GM12878 (cell line): Measurements from ENCODE around the gene LAD1. TPM values are rescaled to one million over a fixed set of nuclear protein-coding genes. Genes with fewer than 3 reads are reported as not detected.

Experiments used
- GATAD2B ChIP-seq: fragments of 450-650 bp; conservative IDR thresholded peaks from 2 replicates; pipeline ENCODE4 v1.6.1; 2017; ENCODE audit warnings: low read depth, mild to moderate bottlenecking, moderate library complexity
- HCFC1 ChIP-seq: fragments of 150-350 bp; IDR thresholded peaks from 2 replicates; pipeline ENCODE4 v1.6.1; 2014; ENCODE audit warnings: low read length
- IRF4 ChIP-seq: IDR thresholded peaks from 2 replicates; pipeline ENCODE4 v1.6.1; 2011; ENCODE audit warnings: low read depth, low read length
- JUND ChIP-seq: IDR thresholded peaks from 2 replicates; pipeline ENCODE4 v1.6.1; 2012; ENCODE audit warnings: low read depth, mild to moderate bottlenecking, low read length, improper control_type of control experiment, moderate library complexity
- KDM1A ChIP-seq: fragments of 200-600 bp; sonication (generic); IDR thresholded peaks from 2 replicates; pipeline ENCODE4 v1.6.1; 2016; ENCODE audit warnings: borderline replicate concordance
- MYB ChIP-seq: fragments of 150-350 bp; IDR thresholded peaks from 2 replicates; pipeline ENCODE4 v1.6.1; 2014; ENCODE audit warnings: mild to moderate bottlenecking, low read depth, low read length, borderline replicate concordance
- PML ChIP-seq: IDR thresholded peaks from 2 replicates; pipeline ENCODE4 v1.6.1; 2012; ENCODE audit warnings: low read length, inconsistent platforms
- SMARCA5 ChIP-seq: fragments of 450-650 bp; IDR thresholded peaks from 2 replicates; pipeline ENCODE4 v1.6.1; 2017; ENCODE audit warnings: mild to moderate bottlenecking
- polyA plus RNA-seq, 11 experiments: library from polyadenylated mRNA; depleted of rRNA in 4 of 11; unstranded in 6 of 11; stranded (reverse) in 5 of 11; fragments of >200 nt; fragmentation: Nextera tagmentation in 4 of 11; fragmentation: Illumina TruSeq in 1 of 11; extraction: Ambion mirVana in 4 of 11; extraction: Trizol in 1 of 11; gene quantifications; 1 replicate in 1 of 11; 2 replicates in 10 of 11; pipeline versions ENCODE4 v1.2.1 to v1.2.3, GENCODE V29; 2011 to 2016; ENCODE audit warnings: inconsistent platforms in 2 of 11, missing spikeins in 2 of 11, low read depth in 1 of 11
- total RNA-seq, 4 experiments: library from RNA; depleted of rRNA in 3 of 4; stranded (reverse); fragments of >200 nt in 3 of 4; fragmentation: Illumina TruSeq in 1 of 4; extraction: Trizol in 1 of 4; gene quantifications; 2 replicates each; pipeline versions ENCODE4 v1.2.1 to v1.2.3, GENCODE V29; 2013 to 2021
- TF ChIP-seq, protein P1 (sequence below): IDR thresholded peaks from 2 replicates; pipeline ENCODE4 v1.6.1; 2011; ENCODE audit warnings: low read depth, mild to moderate bottlenecking, low read length, moderate library complexity, borderline replicate concordance; ENCODE audit errors: extremely low read depth
- TF ChIP-seq, protein P2 (sequence below): fragments of 450-650 bp; IDR thresholded peaks from 2 replicates; pipeline ENCODE4 v1.6.1; 2017; ENCODE audit warnings: antibody characterized with exemption, mild to moderate bottlenecking, moderate library complexity
- TF ChIP-seq, protein P3 (sequence below): IDR thresholded peaks from 2 replicates; pipeline ENCODE4 v1.6.1; 2011; ENCODE audit warnings: mild to moderate bottlenecking, low read depth, low read length, moderate library complexity; ENCODE audit not compliant: insufficient replicate concordance

LAD1 gene
- total and polyA plus RNA-seq, 10 of the 15 experiments (the other 5 are each of a cell fraction or from before 2014, with no cell fraction given) = 0.05 to 0.48 (median 0.32) TPM; not detected in 3

DNA sequence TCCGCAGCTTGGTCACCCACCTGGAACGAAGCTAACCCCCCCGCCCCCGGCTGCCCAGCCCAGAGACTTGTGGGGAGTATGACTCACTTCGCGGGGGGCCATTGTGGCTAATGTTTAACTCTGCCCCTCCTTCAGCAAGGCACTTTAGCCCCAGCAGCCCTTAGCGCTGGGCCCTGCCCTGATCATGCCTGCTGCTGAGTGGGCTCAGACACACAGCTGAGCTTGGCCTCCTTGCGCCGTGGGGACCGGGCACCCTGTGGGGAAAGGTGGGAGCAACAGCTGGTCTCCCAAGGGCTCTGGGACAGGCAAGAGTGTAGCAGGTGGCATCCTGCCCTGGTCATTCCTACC, 6.3 kb upstream of the LAD1 start (continued):
- TF ChIP-seq GATAD2B (peak; percentile 71; the same call in 1 of the 2 replicates), SMARCA5 (no peak), JUND (peak; percentile 77; the same call in 1 of the 2 replicates), KDM1A (no peak), HCFC1 (no peak; the same call in 1 of the 2 replicates), MYB (no peak), PML (no peak), IRF4 (no peak)
- TF ChIP-seq, protein P1, sequence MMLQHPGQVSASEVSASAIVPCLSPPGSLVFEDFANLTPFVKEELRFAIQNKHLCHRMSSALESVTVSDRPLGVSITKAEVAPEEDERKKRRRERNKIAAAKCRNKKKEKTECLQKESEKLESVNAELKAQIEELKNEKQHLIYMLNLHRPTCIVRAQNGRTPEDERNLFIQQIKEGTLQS = no peak
- TF ChIP-seq, protein P2, sequence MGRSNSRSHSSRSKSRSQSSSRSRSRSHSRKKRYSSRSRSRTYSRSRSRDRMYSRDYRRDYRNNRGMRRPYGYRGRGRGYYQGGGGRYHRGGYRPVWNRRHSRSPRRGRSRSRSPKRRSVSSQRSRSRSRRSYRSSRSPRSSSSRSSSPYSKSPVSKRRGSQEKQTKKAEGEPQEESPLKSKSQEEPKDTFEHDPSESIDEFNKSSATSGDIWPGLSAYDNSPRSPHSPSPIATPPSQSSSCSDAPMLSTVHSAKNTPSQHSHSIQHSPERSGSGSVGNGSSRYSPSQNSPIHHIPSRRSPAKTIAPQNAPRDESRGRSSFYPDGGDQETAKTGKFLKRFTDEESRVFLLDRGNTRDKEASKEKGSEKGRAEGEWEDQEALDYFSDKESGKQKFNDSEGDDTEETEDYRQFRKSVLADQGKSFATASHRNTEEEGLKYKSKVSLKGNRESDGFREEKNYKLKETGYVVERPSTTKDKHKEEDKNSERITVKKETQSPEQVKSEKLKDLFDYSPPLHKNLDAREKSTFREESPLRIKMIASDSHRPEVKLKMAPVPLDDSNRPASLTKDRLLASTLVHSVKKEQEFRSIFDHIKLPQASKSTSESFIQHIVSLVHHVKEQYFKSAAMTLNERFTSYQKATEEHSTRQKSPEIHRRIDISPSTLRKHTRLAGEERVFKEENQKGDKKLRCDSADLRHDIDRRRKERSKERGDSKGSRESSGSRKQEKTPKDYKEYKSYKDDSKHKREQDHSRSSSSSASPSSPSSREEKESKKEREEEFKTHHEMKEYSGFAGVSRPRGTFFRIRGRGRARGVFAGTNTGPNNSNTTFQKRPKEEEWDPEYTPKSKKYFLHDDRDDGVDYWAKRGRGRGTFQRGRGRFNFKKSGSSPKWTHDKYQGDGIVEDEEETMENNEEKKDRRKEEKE = no peak
- TF ChIP-seq, protein P3, sequence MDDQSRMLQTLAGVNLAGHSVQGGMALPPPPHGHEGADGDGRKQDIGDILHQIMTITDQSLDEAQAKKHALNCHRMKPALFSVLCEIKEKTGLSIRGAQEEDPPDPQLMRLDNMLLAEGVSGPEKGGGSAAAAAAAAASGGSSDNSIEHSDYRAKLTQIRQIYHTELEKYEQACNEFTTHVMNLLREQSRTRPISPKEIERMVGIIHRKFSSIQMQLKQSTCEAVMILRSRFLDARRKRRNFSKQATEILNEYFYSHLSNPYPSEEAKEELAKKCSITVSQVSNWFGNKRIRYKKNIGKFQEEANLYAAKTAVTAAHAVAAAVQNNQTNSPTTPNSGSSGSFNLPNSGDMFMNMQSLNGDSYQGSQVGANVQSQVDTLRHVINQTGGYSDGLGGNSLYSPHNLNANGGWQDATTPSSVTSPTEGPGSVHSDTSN = no peak
